ENCODE results near the gene EFCAB8.

Gene EFCAB8

GRCh38 chr20:33005132-33005566 is 146.4 kb downstream of the EFCAB8 start:
- TF ChIP-seq RAD21 (IDR thresholded peaks at IDR 0.05; ENCODE audit: low read depth) (peak; percentile 54), FOXM1 (IDR thresholded peaks at IDR 0.05; ENCODE audit: borderline replicate concordance, low read depth) (no peak)

GRCh38 chr20:33005908-33006775 is 147.4 kb downstream of the EFCAB8 start:
- TF ChIP-seq CEBPB (IDR thresholded peaks at IDR 0.05) (no peak), MAX (IDR thresholded peaks at IDR 0.05) (no peak), EP300 (IDR thresholded peaks at IDR 0.05; ENCODE audit: borderline replicate concordance) (no peak), YY1 (IDR thresholded peaks at IDR 0.05; ENCODE audit: low read depth) (no peak), REST (IDR thresholded peaks at IDR 0.05; ENCODE audit: low read depth) (no peak), NFIC (IDR thresholded peaks at IDR 0.05) (no peak), ZBTB7A (IDR thresholded peaks at IDR 0.05; ENCODE audit: low read depth) (no peak), TEAD4 (IDR thresholded peaks at IDR 0.05) (no peak), FOXM1 (IDR thresholded peaks at IDR 0.05; ENCODE audit: borderline replicate concordance, low read depth) (no peak), USF1 (IDR thresholded peaks at IDR 0.05) (no peak), EGR1 (IDR thresholded peaks at IDR 0.05) (no peak), RAD21 (IDR thresholded peaks at IDR 0.05; ENCODE audit: low read depth) (no peak)

GRCh38 chr20:33006776-33007375 is 148.2 kb downstream of the EFCAB8 start:
- TF ChIP-seq ZBTB7A (IDR thresholded peaks at IDR 0.05; ENCODE audit: low read depth) (no peak), FOXM1 (IDR thresholded peaks at IDR 0.05; ENCODE audit: borderline replicate concordance, low read depth) (no peak), EP300 (IDR thresholded peaks at IDR 0.05; ENCODE audit: borderline replicate concordance) (no peak), USF1 (IDR thresholded peaks at IDR 0.05) (no peak), CEBPB (IDR thresholded peaks at IDR 0.05) (no peak), TAF1 (IDR thresholded peaks at IDR 0.05; ENCODE audit: low read depth) (no peak), MAX (IDR thresholded peaks at IDR 0.05) (no peak), TCF12 (IDR thresholded peaks at IDR 0.05; ENCODE audit: low read depth) (no peak), TEAD4 (IDR thresholded peaks at IDR 0.05) (no peak), RAD21 (IDR thresholded peaks at IDR 0.05; ENCODE audit: low read depth) (no peak), NFIC (IDR thresholded peaks at IDR 0.05) (no peak)

GRCh38 chr20:33007376-33008335 is 148.9 kb downstream of the EFCAB8 start, which contains the start of gene BPIFB2:
Gene BPIFB2 (plus strand): TSS chr20:33007704. CDS start chr20:33008575, 871 bp downstream.
- TF ChIP-seq TAF1 (IDR thresholded peaks at IDR 0.05; ENCODE audit: low read depth) (no peak), TEAD4 (IDR thresholded peaks at IDR 0.05) (no peak)

- TF ChIP-seq NFIC (IDR thresholded peaks at IDR 0.05) (no peak), USF1 (IDR thresholded peaks at IDR 0.05) (no peak), EP300 (IDR thresholded peaks at IDR 0.05; ENCODE audit: borderline replicate concordance) (no peak), TAF1 (IDR thresholded peaks at IDR 0.05; ENCODE audit: low read depth) (no peak), FOXM1 (IDR thresholded peaks at IDR 0.05; ENCODE audit: borderline replicate concordance, low read depth) (no peak), CREB1 (IDR thresholded peaks at IDR 0.05; ENCODE audit: low read depth) (no peak), EGR1 (IDR thresholded peaks at IDR 0.05) (no peak), ZBTB7A (IDR thresholded peaks at IDR 0.05; ENCODE audit: low read depth) (no peak), CEBPB (IDR thresholded peaks at IDR 0.05) (no peak), TEAD4 (IDR thresholded peaks at IDR 0.05) (no peak)
Observed at GRCh38 chr20:33008336-33009213, 149.9 kb downstream of the EFCAB8 start.

Measured in Ishikawa (cell line).